ENCODE data around the gene NPAS3.

The NPAS3 gene

DNA sequence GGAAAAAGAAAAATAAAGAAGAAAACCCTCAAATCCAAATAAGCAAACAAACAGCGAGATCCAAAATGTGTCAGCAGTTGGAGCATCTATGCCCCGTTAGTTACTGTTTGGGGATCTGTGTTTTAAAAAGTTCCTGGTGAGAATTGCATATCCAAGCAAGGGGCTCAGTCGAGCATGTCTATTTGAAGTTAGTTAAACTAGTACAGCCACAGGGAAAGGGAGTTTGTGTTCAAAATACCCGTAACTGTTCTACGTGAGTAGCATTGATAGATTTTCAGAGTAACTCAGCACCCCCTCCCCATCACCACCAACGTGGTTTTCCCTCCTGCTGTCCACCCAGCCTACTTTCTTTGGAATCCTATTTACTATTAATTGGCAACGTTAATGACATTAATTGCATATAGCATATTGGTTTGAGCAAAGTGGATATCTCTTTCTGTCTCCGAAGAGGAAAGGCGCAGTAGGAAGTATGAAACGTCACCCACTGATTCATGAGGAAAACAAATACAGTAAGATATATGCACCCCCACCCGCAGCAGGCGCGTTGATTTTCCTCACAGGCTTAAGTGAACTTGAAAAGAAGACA, 1.5 kb downstream of the NPAS3 start:
- in situ Hi-C loops (cut with HindIII; ENCODE audit: low sequenced_read_pairs), result no loop called here

DNA sequence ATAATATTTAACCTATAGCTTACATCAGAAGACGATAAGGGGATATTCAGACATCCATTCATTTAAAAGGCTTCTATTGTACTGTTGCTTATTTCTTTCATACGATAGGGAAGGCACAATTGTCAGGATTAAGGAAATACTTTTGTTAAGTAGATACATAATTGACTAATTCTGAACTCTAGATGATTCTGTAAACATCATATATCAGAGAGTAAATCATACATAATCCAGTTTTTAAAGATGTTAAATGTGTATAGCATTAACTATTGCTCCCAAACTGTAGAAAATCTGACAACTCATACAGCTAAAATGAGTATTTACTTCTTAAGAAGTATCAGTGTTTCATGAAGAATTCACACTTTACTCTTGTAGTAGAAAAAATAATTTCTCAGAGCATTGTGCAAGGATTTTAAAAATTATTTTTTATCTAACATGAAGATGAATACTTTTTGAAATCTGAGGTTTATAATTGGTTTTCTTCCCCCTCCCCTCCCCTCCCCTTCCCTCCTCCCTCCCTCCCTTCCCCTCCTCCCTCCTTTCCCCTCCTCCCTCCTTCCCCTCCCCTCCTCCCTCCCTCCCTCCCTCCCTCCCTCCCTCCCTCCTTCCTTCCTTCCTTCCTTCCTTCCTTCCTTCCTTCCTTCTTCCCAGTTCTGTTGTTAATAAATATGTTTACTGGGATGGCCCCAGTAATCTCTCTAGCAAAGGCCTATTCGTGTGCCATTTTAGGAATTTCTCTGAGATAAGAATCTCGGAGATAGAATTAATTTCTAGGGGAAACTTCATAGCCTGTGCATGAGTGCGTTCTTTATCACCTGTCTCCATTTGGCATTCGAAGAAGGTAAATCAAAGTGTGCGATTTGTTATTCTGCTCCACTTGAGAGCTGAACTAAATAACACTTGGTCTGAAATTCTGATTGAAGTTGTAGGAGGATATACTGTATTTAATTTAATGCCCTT, 2.3 kb downstream of the NPAS3 start:
- in situ Hi-C loops (cut with HindIII; ENCODE audit: low sequenced_read_pairs), result no loop called here

DNA sequence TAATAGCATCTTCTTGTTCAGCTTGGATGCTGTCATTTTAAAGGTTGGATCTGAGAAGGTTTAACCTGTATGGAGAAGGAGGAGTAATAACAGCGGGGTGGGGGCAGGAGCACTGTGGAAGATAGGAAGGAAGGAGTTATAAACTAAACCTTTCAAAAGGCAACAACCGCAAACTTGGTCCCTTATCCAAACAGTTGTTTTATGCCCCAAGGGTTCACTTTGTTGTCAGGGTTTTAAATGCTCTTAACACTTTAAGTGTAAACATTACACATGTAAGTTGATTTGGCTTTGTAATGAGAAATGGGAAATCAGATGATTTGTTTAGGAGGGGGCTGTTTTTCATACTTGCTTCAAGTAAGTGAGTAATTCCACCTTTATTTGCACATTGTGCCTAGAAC, 3.0 kb downstream of the NPAS3 start:
- in situ Hi-C loops (cut with HindIII; ENCODE audit: low sequenced_read_pairs), result no loop called here

DNA sequence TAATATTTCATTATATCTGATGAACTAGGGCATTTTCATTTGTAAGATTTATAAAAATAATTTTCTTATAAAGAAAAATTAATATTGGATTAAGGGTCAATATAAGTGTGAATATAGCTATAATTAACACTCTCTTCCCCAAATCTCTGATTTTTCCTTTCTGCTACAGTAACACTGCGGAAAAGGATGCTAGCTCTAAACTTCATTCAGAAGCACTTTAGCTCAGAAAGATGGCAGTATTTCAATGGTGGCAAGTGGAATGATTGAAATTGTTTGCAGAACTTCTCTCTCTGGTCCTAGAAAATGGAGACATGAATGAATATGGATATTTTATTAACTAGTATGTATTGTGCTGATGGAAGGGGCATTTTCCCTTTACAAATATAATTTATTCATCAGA, 8.4 kb downstream of the NPAS3 start:
- in situ Hi-C loops (cut with HindIII; ENCODE audit: low sequenced_read_pairs), result no loop called here

DNA sequence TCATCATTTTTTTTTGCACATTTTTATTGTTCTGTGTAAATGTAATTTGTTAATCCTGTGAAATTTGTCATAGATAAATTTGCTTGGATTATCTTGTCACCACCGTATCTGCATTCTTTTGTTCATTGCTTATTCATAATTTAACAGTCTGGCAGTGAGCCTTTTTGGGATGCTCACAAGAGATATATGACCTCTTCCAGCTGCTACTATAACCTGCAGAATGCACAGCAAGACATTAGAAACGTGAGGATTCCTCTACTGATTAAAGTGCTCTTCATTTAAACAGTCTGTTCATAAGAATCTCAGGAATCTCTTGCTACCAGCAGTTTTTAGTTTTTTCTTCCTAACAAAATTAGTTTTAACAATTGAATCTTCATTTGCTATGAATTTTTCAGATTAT, 9.1 kb downstream of the NPAS3 start:
- in situ Hi-C loops (cut with HindIII; ENCODE audit: low sequenced_read_pairs), result no loop called here

DNA sequence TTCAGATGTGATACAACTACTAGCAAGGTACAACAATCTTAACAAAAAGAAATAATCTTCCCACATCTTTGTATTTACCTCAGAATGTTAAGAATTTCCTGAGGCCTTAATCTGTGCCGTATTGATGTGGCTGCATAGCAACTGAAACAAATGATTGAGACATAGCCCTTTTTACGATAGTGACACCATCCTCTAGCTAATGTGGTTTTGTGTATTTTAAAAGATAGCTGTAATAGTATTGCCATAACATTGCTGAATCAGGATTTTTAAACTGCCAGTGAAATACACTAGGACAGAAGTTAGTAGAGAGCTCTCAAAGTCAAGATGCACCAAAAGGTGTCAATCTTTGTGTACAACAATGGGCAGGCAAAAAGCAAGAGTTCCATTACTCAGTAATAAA, 11.9 kb downstream of the NPAS3 start:
- in situ Hi-C loops (cut with HindIII; ENCODE audit: low sequenced_read_pairs), result no loop called here

DNA sequence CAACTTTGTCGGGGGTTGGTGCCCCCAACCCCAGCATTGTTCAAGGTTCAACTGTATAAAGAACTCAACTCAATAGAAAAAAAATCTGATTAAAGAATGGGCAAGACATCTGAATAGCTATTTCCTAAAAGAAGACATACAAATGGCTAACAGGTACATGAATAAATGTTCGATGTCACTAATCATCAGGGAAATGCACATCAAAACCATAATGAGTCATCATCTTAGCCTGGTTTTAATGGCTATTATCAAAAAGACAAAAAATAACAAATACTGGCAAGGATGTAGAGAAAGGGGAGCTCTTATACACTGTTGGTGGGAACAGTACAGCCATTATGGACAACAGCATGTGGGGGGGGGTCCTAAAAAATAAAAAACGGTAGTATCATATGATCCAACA, 28.7 kb downstream of the NPAS3 start:
- in situ Hi-C loops (cut with HindIII; ENCODE audit: low sequenced_read_pairs), result no loop called here

DNA sequence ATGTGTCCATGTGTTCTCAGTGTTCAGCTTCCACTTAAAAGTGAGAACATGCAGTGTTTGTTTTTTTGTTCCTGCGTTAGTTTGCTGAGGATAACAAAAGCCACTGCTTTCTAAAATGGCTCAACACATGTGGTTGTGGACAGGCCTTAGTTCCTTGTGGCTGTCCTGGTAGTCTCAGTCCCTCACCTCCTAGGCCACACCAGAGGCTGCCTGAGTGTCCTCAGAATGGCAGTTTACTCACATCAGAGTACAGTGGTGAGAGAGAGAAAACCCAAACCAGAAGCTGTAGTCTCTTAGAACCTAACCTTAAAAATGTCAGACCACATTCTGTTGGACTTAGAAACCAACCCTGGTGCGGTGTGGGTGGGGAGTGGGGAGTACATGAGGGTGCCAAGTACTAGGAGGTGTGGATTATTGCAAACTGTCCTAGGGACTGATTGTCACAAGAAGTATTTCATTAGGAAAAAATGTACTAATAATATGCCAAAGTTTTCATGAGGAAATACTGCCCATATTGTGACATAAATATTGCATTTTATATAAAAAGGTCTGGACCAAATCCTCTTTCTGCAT, 30.4 kb downstream of the NPAS3 start:
- in situ Hi-C loops (cut with HindIII; ENCODE audit: low sequenced_read_pairs), result no loop called here

DNA sequence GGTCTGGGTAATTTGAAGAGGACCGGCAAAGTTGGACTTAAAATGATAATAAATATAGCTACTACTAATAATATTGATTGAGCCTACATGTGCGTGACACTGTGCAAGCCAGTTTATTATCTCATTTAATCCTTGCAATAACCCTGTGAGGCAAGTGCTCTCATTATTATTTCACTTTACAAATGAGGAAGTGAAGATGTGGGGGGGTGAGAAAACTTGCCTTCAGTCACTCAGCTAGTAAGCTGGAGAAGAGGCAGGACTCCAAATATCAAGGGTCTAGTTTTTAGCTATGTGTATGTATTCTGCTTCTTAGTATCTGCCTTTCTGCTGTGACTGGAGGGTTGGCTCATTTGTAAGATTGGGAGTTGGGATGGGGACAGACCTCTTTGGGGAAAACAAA, 39.2 kb downstream of the NPAS3 start:
- in situ Hi-C loops (cut with HindIII; ENCODE audit: low sequenced_read_pairs), result no loop called here

DNA sequence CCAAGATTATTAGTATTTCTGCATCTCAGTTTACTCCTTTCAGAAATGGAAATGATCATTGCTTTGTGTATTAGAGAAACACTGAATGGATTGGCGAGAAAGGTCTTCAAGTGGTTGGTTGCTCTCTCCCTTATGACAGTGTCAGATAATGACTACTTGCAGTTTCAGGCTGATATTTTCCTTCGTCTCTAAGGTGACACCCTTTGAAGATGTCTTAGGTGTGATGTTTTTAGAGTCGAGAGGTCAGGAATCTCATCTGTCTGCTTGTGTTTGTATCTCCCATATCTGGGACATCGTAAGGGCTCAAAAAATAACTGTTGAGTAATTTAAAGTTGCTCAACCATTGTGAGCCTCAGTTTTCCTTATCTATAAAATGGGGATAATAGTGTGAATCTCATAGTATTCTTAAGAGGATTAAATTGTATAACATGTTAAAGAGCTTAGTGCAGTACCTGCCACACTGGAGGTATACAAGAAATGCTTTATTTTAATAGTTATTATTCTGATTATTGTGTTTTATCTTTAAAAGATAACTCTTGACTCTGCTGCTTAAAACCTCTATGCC, 40.1 kb downstream of the NPAS3 start:
- in situ Hi-C loops (cut with HindIII; ENCODE audit: low sequenced_read_pairs), result no loop called here

DNA sequence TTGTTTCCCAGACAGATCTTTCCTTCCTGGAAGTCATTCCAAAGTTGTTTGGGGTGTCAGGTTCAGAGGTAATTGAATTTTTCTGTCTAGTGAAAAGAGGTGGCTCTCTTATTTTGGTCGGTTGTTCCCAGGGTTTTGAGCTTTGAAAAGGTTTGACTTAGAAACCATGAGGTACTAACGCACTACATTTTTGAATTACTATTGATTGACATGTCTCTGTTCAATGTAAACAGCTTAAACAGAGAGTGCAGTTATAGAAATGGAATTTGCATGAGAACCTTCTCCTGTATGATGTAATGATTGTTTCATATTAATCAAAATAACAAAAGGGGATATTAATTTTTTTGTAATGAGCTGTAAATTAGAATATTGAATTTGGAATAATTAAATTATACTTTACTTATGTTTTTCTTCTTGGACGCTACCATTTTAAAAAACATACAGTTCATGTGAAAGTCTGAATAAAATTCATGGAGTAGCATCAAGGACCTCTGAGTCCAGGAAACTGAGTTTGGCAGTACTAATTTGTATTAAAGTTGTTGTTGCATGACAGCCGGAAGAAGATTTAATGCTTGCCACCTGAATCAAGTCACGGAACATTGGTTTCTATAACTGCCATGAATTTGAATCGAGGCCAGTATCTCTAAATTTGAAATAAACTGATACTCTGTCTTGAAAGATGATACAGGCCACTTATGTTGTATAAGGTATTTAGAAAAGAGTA, 41.7 kb downstream of the NPAS3 start:
- in situ Hi-C loops (cut with HindIII; ENCODE audit: low sequenced_read_pairs), result no loop called here

DNA sequence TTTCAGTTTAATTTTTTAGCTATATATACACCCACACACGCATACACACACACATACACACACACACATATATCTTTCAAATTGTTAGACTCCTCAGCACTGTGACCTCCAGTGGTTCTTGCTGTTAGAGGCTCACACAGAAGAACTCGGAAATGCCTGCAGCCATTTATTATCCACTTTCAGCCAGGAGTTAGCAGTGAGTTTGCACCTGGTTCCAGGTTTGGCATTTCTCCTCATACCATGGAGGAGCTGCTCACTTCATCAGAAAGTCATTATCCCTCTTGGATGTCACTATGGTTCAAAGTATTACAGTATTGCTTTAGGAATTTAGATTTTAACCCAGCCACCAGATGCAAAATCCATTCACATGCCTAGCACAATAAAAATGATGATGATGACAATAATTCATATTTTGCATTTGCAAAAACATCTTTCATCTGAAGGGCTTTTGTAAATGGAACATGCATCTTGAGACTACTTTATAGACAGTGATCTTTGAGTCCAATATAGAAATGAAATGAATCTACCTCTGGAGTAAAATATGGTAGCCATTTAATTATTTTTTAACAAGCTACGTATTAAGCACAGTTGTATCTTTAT, 42.3 kb downstream of the NPAS3 start:
- in situ Hi-C loops (cut with HindIII; ENCODE audit: low sequenced_read_pairs), result no loop called here

DNA sequence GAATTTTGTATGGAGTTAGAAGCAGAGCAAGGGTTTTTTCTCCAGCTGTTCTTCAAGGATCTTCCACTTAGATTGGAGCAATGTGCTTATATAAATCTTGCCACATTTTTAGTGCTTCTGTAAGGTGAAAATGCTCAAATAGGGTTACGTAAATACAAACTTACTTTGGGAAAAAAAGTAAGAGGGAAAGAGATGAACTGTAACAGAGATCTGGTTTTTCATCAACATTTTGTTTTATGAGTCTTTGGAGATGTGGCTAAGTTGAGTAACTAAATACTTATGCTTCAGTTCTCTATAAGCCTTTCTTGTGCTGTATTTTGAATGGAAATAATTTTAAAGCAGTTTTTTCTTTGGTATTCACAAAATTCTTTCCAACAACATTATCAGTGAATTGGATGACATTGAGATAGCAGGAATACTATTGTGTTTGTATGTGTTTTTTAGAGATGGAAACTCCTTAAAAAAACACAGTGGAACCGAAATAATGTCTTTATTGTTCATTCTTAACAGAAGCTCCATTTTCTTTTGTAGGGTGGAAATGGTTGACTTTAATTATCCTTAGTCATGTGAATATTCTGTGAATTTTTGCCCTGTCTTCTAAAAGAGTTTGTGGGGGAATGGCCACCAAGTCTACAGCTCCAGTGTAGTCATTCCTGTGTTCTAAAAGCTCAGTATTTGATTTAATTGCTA, 45.7 kb downstream of the NPAS3 start:
- in situ Hi-C loops (cut with HindIII; ENCODE audit: low sequenced_read_pairs), result no loop called here

DNA sequence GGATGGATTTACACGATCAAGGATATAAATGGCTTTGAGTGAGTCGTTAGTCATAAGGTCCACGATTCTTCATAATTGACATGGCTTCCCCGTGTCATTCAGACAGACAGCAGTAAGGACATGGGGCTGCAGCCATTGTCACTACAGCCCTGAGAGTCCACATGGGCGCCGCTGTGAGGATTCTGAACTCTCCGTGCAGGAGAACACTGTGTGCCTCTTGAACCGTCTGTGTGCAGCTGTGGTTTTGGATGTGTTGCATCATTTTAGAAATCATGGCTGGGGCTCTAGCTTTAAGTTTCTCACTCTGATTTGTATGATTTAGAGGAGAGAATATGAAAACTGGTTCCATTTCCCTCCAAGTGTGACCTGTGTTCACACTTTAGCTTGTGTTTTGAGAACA, 47.2 kb downstream of the NPAS3 start:
- in situ Hi-C loops (cut with HindIII; ENCODE audit: low sequenced_read_pairs), result no loop called here

DNA sequence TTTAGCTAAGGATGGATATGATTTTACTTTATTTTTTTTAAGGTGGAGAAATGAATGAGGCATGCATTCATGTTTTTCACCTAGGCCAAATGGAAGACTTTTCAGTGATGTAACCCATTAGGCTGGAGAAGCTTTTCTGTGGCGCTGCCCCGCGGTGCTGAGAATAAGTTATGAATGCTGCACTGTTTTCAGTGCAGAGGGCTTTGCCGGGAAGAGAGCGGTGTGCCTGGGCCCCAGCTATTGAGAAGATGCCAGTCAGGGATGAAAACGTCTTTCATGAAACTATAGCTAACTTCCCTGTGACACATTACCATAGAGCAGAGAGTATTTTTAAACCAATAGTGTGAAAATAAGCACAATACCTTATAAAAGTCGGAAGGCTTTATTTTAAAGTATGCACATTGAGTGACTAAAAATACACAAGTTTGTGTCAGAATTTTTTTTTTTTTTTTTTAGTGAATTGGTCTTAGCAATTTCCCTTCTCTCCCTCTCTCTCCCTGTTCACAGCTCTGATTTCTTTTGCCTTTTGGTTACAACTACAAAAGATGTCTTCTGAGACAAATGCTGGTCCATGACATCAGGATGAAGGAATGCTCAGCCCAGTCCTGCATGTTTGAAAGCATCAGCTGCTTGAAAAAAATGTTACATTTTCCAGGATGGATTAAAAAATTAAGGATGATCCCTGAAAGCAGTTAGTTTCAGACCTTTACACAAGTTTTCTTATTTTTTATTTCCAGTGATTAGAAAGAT, 48.3 kb downstream of the NPAS3 start:
- in situ Hi-C loops (cut with HindIII; ENCODE audit: low sequenced_read_pairs), result no loop called here

DNA sequence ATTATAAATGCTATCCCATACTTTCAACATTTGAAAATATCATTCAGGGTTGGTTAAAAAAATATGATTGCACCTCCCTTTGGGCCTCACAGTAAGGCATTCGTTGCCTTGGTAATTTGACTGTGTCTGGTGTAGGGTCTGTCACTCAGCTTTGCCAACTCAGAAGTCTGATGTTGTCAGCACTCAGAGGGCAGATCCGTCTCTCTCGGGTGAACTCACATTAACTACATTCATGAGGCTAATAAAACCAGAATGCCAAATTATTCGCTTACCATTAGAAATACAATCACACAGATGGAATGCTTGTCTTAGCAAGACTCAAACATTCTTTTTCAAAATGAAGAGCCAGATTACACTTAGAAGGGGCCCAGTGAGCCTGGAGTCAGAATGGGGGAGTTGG, 53.0 kb downstream of the NPAS3 start:
- in situ Hi-C loops (cut with HindIII; ENCODE audit: low sequenced_read_pairs), result no loop called here

DNA sequence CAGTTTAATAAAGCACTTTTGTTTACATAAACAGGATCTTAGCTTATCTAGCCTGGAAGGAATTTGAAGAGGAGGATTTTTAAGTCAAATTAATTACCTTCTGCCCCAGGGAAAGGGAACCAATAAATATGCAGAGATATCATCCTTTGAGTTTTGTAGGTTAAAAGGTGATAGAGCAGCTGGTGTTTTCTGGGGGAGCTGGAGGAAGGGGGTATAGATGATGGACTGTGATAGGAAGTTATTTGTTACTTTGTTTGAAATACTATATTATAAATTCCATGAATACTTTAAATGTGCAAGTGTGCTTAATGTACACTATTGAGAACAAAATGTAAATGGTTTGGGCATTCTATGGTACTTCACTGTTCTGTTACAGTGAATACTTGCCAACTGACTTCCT, 55.2 kb downstream of the NPAS3 start:
- in situ Hi-C loops (cut with HindIII; ENCODE audit: low sequenced_read_pairs), result no loop called here

DNA sequence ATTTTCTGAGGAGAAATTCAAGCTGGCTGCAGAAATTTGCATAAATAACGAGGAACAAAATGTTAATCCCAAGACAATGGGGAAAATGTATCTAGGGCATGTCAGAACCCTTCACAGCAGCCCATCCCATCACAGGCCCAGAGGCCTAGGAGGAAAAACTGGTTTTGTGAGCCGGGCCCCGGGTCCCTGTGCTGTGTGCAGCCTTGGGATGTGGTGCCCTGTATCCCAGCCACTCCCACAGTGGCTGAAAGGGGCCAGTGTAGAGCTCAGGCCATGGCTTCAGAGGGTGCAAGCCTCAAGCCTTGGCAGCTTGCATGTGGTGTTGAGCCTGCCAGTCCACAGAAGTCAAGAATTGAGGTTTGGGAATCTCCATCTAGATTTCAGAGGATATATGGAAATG, 57.7 kb downstream of the NPAS3 start:
- in situ Hi-C loops (cut with HindIII; ENCODE audit: low sequenced_read_pairs), result loop anchor here (5.0 kb wide), 1 partner anchor 409 kb away; no protein-coding TSS in a partner anchor

DNA sequence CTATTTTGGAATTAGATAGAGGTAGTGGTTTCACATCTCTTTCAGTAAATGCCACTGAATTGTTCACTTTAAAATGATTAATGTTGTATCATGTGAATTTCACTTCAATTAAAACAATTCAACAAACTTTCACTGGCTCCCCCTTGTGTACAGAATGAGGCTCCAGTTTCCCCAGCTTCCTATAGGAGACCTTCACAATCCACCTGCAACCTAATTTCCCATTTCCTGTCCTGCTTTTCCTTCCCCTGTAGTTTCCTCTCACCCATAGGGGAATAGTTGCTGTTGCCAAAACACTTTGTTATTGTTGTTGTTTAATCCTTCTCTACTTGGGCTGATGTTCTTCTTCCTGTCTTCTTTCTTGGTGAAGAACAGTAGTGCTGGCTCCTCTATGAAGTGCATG, 59.8 kb downstream of the NPAS3 start:
- in situ Hi-C loops (cut with HindIII; ENCODE audit: low sequenced_read_pairs), result loop anchor here (5.0 kb wide), 1 partner anchor 411 kb away; no protein-coding TSS in a partner anchor
